ENCODE data around the gene CDH4. TPM values are rescaled to one million over a fixed set of nuclear protein-coding genes. Genes with fewer than 3 reads are reported as not detected.

Gene CDH4
- total RNA-seq, 2 donors from 2014 or later = 0.05 to 2.2 TPM

DNA sequence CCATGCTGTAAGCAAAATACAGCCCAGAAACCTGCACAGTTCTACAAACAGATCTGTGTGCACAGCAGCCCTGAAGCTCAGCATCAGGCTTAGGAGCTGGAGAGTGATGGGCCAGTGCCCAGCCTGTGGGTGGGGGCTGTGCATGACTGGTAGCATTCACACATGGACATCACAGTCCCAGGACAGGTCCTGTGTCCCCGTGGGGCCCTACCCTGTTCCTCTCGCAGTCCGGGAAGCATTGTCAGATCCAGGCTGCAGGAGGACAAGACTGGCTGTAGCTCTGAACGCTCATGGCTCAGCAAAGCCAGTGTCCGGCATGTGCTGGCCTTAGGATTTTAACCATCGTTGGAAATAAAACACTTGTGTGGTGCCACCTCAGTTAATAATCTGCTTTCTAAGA is 234.1 kb downstream of the CDH4 start:
- Histone ChIP-seq H3K4me3 (no peak overlapping the region), H3K27me3 (replicated peaks; ENCODE audit: insufficient read depth) (no peaks in the 10 kb centered on the region), H3K4me1 (replicated peaks) (no peaks in the 10 kb centered on the region), H3K27ac (no peak overlapping the region), H3K36me3 (no peaks in the 10 kb centered on the region), H3K9me3 (no peaks in the 10 kb centered on the region)
- WGBS = 90% methylated on average over 6 of the region's 6 CpGs
- DNase-seq (ENCODE audit: low spot score) = no peak
- intact Hi-C loops (cut with DNase I) = no loop called here
- TF ChIP-seq POLR2AphosphoS5 (IDR thresholded peaks at IDR 0.05) (no peak), POLR2A (IDR thresholded peaks at IDR 0.05) (no peak)
- TF ChIP-seq, protein P1, sequence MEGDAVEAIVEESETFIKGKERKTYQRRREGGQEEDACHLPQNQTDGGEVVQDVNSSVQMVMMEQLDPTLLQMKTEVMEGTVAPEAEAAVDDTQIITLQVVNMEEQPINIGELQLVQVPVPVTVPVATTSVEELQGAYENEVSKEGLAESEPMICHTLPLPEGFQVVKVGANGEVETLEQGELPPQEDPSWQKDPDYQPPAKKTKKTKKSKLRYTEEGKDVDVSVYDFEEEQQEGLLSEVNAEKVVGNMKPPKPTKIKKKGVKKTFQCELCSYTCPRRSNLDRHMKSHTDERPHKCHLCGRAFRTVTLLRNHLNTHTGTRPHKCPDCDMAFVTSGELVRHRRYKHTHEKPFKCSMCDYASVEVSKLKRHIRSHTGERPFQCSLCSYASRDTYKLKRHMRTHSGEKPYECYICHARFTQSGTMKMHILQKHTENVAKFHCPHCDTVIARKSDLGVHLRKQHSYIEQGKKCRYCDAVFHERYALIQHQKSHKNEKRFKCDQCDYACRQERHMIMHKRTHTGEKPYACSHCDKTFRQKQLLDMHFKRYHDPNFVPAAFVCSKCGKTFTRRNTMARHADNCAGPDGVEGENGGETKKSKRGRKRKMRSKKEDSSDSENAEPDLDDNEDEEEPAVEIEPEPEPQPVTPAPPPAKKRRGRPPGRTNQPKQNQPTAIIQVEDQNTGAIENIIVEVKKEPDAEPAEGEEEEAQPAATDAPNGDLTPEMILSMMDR (IDR thresholded peaks at IDR 0.05) = no peak

DNA sequence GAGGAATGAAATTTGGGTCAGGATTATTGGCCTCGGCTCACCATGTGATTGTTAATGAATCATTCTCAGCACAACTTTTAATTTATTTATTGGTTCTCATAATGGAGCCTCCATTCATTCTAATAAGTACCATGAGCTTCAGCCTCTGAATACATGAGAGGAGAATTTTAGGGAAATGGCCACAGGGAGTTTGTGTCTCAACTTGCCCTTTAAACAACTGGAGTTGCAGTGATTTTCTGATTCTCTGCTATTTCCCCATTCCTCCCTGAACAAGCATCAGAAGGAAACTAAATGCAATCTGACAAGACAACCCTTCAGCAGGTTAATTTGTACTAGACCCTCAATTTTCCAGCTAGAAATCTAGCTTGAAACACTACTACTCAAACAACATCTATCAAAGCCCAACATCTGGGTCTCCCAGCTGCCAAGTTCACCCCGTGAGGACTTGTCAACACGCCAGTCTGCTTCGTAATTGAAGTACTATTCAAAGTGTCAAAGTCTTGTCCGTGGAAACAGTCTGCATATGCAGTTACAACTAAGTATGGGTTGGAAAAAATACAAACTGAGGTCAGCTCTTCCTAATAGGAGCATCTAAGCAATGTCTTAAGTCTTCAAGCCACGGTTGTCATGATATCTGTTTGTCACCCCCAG is 235.4 kb downstream of the CDH4 start:
- Histone ChIP-seq H3K36me3 (no peaks in the 10 kb centered on the region), H3K27ac (no peak overlapping the region), H3K4me3 (no peak overlapping the region), H3K27me3 (replicated peaks; ENCODE audit: insufficient read depth) (no peaks in the 10 kb centered on the region), H3K4me1 (replicated peaks) (no peaks in the 10 kb centered on the region), H3K9me3 (no peaks in the 10 kb centered on the region)
- 56% methylated on average over 6 of the region's 6 CpGs for WGBS
- intact Hi-C loops (cut with DNase I) = no loop called here
- DNase-seq (ENCODE audit: low spot score) = no peak
- TF ChIP-seq, protein P1 (IDR thresholded peaks at IDR 0.05) = no peak
- no peak for TF ChIP-seq POLR2A (IDR thresholded peaks at IDR 0.05)
- TF ChIP-seq POLR2AphosphoS5 (IDR thresholded peaks at IDR 0.05) = no peak

DNA sequence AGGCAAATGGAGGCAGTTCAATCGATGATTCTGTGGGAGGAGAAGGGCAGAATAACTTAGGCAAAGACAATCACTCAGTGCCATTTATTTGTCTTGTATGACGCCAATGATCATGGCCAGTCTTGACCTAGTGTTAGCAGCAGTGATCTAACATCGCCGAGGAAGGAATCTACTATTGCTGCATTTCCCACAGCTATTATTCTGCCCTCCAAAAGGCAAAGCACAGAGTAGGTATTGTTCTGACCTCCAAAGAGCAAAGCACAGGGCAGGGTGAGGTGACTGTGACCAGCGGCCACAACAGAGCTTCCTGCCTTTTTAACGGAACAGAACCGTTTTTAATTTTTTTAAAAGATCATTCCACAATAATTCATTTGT is 235.9 kb downstream of the CDH4 start:
- no peak for DNase-seq (ENCODE audit: low spot score)
- intact Hi-C loops (cut with DNase I) = no loop called here

DNA sequence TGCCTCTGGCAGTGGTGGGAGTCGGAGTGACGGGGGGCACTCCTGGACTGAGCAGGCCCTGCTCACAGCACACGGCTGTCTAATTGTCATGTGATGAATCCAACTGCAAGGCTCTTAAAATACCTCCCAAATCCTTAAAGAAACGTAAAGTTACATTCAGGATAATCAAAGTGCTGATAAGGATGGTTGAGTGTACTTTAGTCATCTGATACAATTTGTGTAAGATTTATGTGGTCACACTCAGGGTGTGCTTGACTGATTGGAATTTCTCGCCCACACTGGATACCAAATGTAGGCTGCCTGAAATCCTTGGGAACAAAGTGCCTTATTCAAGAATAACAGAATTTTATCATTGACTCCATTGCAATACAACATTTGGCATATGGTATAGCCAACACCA is 238.7 kb downstream of the CDH4 start:
- intact Hi-C loops (cut with DNase I) = no loop called here

More for the DNA sequence above, 235.9 kb downstream of the CDH4 start:
- H3K27ac ChIP-seq = no peak overlapping the region
- no peak overlapping the region for H3K4me3 ChIP-seq
- TF ChIP-seq, protein P1 (IDR thresholded peaks at IDR 0.05) = no peak
- no peak for TF ChIP-seq POLR2A (IDR thresholded peaks at IDR 0.05)
- no peak for TF ChIP-seq POLR2AphosphoS5 (IDR thresholded peaks at IDR 0.05)
- H3K27me3 ChIP-seq (replicated peaks; ENCODE audit: insufficient read depth) = no peaks in the 10 kb centered on the region
- no peaks in the 10 kb centered on the region for H3K4me1 ChIP-seq (replicated peaks)
- no peaks in the 10 kb centered on the region for H3K36me3 ChIP-seq
- 54% methylated on average over 7 of the region's 7 CpGs for WGBS
- H3K9me3 ChIP-seq = no peaks in the 10 kb centered on the region

More for the DNA sequence above, 238.7 kb downstream of the CDH4 start:
- Histone ChIP-seq H3K36me3 (no peaks in the 10 kb centered on the region), H3K27me3 (replicated peaks; ENCODE audit: insufficient read depth) (peaks cover 7% of the 10 kb centered on the region), H3K4me1 (replicated peaks) (no peaks in the 10 kb centered on the region), H3K27ac (no peak overlapping the region), H3K4me3 (no peak overlapping the region), H3K9me3 (no peaks in the 10 kb centered on the region)
- TF ChIP-seq POLR2A (IDR thresholded peaks at IDR 0.05) (no peak), POLR2AphosphoS5 (IDR thresholded peaks at IDR 0.05) (no peak)
- TF ChIP-seq, protein P1 (IDR thresholded peaks at IDR 0.05) = no peak
- 59% methylated on average over 5 of the region's 5 CpGs for WGBS
- DNase-seq (ENCODE audit: low spot score) = no peak

All from prostate gland (tissue), 2 donors.